ENCODE results near the gene SQSTM1.
"Not testable (repeated sequence)": the region's sequence is repeated elsewhere in the genome, so short reads cannot be mapped to it uniquely, and the experiment has no call there.

Gene SQSTM1

DNA sequence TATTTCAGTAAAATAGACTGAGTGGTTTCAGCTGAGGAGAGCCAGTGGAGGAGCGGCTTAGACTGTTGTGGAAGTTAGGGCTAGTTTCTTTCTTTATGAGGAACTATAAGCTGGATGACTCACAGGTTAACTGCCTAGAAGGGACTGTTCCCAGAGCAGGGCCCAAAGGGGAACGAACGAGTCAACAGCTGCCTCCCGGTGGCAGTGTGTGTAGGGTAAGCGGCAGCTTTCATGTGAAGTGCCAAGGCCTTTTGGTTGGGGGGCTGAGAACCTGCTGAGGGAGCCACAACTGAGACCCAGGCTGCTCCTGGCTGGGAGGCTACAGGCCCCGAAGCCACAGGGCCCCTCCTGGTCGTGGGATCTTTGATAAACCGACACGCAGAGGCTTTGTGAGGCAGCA, 7.0 kb downstream of the SQSTM1 start:
- no peak for DNase-seq

DNA sequence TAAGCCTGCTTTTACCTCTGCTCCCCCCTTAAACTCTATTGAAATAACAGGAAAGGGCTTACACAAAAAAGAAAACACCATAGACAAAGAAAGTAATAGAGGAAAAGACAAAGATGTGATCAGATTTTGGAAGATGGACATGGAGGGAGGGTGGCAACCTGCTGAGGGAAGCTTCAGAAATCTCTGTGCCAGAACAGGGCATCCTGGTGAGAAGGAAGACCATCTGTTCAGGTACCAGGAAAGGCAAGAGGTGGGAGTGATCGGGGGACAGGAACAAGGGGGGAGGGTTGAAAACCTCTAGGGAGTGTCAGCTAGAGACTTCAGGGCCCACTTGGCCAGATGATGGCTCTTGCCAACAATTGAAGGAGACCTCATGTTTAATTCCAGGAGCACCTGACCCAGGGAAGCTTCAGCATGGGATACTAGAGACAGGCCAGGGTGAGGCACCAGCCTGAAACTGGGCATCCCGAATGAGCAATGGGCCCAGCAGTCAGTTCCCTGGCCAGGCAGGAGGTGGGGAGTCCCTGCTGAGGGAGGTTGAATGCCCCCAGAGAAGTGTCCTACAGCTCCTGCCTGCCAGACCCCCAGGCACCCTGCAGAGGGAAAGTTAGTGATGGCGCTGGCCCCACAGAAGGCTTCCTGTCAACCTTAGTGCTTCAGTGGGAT, 8.2 kb downstream of the SQSTM1 start:
- DNase-seq = no peak

DNA sequence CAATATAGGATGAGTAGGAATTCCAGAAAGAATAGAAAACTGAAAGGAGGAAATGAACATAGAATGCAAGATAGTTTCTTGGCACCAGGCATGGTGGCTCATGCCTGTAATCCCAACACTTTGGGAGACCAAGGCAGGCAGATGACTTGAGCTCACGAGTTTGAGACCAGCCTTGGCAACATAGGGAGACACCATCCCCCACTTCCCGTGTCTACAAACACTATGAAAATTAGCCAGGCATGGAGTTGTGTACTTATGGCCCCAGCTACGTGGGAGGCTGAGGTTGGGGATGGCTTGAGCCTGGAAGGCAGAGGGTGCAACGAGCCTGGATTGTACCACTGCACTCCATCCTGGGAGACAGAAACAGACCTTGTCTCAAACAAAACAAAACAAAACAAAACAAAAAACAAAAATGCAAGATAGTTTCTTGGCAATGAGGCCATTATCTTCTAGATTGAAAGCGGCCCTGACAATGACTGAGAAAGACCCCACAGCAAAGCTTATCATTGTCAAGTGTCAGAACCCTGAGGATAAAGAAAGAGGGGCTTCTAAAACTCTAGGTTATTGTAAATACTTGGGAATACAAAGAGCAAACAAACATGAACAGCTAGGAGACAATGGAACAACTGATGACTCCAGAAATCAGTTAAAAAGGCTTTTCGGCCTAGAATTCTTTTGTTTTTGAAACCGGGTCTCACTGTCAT, 9.2 kb downstream of the SQSTM1 start:
- no peak for DNase-seq

DNA sequence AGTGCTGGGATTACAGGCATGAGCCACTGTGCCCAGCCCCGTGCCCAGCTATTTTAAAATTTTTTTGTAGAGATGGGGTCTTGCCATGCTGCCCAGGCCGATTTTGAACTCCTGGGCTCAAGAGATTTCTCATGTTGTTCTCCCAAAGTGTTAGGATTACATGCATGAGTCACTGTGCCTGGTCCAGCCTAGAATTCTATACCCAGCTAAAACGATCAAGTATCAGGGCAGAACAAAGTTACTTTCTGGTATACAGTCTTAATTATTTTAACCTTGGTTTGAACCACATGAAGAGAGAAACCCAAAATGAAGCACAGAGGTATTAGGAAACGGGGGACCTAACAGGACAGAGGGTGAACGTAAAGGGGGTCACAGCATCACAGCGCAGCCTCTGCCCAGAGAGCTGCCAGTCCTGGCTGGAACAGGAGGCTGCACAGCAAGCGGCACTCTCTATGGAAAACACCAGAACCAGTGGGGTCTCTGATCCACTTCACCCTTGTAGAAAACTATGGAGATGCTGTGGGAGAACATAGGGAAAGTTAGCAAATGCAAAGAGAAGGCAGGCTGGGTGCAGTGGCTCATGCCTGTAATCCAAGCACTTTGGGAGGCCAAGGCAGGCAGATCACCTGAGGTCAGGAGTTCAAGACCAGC, 10.2 kb downstream of the SQSTM1 start:
- DNase-seq = no peak

DNA sequence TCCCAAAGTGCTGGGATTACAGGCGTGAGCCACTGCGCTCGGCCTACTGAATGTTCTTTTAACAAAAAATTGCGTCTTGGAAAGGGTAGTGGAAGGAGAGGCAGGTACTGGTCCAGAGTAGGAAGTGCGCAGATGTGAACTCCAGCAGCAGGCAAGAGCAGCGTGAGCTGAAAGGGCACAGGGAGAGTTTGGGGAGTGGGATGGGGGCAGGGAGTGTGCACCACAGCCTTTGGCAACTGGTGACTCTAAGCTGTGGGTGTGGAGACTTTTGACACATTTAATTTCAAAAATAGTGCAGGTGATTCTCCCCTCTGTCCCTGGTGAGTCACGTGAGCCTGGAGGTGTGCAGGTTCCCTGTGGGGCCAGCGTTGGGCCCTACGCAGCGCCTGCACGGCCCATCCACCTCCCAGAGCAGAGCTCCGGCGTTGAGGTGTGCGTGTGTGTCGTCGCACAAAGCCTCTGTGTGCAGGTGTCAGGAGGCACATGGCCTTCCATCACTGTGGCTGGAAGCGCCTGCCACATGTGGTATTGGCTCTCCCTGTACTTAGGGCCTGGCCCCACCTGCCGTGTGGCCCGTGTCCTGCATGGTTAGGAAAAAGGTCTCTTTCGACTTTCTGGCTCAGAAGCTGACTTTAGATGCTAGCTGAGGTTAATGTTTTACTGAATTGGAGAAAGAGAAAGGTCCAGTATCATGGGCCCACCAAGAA, 11.5 kb downstream of the SQSTM1 start:
- DNase-seq = no peak

DNA sequence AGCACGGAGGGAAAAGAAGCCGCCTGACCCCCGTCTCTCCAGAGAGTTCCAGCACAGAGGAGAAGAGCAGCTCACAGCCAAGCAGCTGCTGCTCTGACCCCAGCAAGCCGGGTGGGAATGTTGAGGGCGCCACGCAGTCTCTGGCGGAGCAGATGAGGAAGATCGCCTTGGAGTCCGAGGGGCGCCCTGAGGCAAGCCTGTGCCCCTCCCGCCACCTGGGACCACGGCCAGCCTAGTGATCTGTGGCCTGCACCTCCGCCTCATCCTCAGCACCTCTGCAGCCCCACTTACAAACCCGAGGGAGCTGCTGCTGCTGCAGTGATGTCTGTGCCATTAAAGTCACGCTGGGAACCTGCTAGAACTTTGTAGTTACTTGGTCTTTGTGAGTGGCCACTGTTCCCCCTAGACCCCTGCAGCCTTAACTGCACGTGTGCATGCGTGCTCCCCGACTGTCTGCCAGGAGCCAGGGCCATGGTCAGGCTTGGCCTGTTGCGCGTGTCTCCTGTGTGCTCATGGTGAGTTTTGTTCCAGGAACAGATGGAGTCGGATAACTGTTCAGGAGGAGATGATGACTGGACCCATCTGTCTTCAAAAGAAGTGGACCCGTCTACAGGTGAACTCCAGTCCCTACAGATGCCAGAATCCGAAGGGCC, 12.5 kb downstream of the SQSTM1 start:
- DNase-seq = no peak

DNA sequence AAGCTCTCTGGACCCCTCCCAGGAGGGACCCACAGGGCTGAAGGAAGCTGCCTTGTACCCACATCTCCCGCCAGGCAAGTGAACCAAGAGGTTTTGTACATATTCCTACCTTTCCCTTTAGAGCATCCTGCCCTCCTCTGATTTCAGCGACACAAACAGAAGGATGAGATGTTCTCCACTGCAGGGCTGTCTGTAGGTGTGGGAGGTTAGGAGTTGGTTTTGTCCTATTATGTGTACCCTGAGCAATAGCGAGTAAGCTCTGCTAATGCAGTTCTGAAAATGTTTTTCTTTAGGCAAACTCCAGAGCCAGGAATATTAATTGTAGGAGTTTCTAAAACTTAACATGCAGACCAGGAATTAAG, 13.0 kb downstream of the SQSTM1 start:
- no peak for DNase-seq

DNA sequence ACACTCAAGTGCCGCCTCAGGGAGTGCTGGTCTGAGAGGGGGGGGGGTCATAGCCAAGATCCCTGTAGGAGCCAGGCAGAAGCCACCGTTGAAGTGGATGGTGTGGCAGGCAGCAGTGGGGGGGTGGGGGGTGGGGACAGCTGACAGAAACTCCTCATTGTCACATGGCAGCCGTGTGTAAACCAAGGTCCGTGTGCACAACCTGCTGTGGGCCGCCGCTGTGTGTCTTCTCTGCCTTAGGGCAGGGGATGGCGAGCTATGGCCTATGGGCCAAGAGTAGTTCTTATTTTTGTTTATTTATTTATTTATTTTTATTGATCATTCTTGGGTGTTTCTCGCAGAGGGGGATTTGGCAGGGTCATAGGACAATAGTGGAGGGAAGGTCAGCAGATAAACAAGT, 13.4 kb downstream of the SQSTM1 start:
- no peak for DNase-seq

DNA sequence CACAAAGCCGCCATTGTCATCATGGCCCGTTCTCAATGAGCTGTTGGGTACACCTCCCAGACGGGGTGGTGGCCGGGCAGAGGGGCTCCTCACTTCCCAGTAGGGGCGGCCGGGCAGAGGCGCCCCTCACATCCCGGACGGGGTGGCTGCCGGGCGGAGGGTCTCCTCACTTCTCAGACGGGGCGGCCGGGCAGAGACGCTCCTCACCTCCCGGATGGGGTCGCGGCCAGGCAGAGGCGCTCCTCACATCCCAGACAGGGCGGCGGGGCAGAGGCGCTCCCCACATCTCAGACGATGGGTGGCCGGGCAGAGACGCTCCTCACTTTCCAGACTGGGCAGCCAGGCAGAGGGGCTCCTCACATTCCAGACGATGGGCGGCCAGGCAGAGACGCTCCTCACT, 14.2 kb downstream of the SQSTM1 start:
- DNase-seq = not testable (repeated sequence)

DNA sequence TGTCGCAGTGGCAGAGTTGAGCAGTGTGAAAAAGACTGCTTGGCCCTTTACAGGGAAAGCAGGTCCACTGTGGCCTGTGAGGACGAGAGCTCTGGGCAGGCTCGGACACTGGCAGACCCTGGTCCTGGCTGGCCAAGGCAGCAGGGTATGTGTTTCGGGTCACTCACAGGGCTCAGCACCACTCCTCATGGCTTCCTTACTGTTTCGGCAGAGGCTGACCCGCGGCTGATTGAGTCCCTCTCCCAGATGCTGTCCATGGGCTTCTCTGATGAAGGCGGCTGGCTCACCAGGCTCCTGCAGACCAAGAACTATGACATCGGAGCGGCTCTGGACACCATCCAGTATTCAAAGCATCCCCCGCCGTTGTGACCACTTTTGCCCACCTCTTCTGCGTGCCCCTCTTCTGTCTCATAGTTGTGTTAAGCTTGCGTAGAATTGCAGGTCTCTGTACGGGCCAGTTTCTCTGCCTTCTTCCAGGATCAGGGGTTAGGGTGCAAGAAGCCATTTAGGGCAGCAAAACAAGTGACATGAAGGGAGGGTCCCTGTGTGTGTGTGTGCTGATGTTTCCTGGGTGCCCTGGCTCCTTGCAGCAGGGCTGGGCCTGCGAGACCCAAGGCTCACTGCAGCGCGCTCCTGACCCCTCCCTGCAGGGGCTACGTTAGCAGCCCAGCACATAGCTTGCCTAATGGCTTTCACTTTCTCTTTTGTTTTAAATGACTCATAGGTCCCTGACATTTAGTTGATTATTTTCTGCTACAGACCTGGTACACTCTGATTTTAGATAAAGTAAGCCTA, 15.7 kb downstream of the SQSTM1 start:
- DNase-seq = no peak

DNA sequence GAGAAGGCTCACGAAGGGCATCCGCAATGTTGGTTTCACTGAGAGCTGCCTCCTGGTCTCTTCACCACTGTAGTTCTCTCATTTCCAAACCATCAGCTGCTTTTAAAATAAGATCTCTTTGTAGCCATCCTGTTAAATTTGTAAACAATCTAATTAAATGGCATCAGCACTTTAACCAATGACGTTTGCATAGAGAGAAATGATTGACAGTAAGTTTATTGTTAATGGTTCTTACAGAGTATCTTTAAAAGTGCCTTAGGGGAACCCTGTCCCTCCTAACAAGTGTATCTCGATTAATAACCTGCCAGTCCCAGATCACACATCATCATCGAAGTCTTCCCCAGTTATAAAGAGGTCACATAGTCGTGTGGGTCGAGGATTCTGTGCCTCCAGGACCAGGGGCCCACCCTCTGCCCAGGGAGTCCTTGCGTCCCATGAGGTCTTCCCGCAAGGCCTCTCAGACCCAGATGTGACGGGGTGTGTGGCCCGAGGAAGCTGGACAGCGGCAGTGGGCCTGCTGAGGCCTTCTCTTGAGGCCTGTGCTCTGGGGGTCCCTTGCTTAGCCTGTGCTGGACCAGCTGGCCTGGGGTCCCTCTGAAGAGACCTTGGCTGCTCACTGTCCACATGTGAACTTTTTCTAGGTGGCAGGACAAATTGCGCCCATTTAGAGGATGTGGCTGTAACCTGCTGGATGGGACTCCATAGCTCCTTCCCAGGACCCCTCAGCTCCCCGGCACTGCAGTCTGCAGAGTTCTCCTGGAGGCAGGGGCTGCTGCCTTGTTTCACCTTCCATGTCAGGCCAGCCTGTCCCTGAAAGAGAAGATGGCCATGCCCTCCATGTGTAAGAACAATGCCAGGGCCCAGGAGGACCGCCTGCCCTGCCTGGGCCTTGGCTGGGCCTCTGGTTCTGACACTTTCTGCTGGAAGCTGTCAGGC, 16.6 kb downstream of the SQSTM1 start:
- DNase-seq = no peak

DNA sequence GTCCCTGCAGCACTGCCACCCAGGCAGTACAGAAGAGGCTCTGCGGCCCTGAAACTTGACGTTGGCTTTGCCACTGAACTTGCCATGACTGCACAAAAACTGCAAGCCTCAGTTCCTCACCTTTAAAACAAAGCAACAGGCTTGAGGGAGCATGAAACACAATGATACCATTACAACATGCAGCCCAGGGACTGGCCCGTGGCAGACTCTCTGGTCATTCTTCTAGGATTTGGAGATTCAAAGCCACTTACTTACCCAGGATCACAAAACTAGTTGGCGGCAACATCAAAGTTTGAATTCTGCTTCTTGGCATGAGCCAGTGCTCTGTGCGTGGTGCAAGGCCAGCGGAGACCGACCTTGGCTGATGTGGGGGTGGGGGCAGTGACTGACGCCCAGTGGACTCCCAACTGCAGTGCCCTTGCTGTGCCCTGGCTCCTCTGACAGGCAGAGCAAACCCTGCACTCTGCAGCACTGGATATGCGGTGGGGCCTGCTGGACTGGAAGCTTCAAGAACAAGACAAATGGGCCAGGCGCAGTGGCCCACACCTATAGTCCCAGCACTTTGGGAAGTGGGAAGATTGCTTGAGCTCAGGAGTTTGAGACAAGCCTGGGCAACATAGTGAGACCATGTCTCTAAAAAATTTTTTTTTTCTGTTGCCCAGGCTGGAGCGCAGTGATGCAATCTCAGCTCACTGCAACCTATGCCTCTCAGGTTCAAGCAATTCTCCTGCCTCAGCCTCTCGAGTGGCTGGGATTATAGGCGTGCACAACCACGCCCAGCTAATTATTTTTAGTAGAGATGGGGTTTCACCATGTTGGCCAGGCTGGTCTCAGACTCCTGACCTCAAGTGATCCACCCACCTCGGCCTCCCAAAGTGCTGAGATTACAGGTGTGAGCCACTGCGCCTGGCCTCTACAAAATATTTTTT, 18.9 kb downstream of the SQSTM1 start:
- DNase-seq = no peak

DNA sequence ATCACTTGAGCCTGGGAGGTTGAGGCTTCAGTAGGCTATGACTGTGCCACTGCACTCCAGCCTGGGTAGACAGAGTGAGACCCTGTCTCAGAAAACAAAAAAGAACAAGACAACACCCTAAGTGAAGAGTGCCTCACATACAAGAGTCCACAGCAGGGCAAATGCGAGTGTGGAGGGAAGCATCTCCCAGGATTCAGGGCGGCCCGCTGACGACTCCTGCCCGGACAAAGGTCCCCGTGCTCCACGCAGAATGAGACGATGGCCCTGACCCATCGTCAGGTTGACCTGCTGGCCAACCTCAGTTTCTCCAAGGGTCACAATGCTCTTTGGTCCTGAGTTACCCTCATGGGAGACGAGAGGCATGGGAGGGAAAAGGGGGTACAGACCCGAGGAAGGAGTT, 19.6 kb downstream of the SQSTM1 start:
- no peak for DNase-seq

DNA sequence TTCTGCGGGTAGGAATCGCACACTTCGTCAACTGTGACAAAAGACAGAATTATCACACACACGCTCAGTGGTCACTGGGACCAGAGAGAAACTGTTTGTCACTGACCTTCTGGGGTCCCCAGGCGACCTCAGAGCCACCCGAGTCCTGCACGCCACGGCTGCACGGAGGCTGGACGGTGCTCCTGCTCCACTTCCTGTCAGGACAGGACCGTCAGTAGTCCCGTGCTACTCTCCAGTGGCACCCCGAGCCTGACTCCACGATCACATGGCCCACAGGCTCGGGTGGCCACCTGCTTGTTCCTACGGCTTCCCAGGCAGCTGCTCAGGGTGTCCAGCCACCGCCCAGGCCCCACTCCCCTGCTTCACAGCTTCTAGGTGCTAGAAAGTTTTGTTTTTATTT, 20.1 kb downstream of the SQSTM1 start:
- no peak for DNase-seq

DNA sequence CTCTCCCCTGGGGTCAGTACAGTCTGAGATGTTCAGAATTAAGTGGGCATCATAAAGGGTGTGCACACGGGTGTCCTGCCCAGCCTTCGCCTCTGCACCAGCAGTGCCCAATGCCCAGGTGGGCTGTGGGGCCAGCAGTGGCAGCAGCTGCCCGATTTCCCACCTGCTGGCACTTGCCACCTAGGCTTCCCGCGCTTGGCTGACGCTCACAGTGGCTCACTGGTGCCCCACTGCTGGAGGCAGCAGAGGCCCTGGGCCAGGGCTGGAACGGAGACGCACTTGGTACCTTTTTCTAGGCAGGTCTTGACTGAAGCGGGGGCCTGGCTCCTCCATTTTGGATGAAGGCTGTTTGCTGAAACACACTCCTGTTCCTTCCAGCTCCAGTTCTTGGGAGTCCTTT, 20.9 kb downstream of the SQSTM1 start:
- no peak for DNase-seq

DNA sequence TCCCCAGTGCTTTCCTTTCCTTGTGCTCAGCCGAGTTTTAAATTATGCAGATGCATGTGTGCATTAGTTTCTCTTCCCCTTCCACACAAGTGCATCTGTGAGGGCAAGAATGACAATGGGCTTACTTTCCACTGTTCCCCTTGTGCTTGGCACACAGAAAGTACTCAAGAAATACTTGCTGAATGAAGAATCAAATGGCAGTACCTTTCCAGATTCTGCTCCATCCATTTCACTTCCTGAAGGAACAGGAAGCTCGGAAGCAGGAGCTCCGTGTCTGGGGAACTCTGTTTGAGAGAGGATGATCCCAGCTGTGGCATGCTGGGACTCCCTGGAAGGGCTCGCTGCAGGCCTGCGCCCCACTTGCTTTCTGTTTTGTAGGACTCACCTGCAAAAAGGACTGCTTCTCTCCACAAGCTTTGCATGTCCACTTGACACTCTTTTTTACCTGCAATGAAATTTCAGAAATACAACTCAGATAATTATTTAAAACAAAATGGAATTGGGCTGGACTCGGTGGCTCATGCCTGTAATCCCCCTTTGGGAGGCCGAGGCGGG, 32.4 kb downstream of the SQSTM1 start:
- no peak for DNase-seq

DNA sequence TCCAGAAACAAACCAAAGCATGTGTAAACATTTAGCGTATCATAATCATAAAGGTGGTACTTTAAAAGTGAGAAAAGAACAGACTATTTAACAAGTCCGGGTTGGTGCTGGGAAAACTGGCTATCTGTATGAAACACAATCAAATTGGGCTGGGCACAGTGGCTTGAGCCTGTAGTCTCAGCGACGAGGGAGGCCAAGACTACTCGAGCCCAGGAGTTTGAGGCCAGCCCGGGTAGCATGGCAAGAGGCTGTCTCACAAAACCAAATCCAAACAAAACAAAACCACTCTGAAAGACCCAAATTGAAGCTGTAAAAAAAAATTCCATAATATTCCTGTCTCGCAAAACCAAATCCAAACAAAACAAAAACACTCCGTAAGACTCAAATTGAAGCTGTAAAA, 33.7 kb downstream of the SQSTM1 start:
- DNase-seq = no peak

DNA sequence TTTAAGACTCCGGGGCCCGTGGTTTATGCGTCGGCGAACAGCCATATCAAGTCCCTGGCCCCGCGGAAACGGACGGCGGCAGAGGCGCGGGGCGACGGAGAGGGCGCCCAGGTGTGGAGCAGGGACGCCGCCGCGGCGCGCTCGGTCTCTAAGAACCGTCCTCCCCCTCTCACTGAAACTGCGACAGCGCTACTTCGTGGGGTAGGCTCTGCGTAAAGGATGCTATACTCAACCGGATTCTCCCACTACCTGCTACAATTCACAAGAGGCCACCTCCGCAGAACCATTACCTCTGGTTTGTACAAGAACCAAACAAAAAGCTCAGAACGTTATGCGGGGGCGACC, 37.5 kb downstream of the SQSTM1 start:
- peak; percentile 60 for DNase-seq

DNA sequence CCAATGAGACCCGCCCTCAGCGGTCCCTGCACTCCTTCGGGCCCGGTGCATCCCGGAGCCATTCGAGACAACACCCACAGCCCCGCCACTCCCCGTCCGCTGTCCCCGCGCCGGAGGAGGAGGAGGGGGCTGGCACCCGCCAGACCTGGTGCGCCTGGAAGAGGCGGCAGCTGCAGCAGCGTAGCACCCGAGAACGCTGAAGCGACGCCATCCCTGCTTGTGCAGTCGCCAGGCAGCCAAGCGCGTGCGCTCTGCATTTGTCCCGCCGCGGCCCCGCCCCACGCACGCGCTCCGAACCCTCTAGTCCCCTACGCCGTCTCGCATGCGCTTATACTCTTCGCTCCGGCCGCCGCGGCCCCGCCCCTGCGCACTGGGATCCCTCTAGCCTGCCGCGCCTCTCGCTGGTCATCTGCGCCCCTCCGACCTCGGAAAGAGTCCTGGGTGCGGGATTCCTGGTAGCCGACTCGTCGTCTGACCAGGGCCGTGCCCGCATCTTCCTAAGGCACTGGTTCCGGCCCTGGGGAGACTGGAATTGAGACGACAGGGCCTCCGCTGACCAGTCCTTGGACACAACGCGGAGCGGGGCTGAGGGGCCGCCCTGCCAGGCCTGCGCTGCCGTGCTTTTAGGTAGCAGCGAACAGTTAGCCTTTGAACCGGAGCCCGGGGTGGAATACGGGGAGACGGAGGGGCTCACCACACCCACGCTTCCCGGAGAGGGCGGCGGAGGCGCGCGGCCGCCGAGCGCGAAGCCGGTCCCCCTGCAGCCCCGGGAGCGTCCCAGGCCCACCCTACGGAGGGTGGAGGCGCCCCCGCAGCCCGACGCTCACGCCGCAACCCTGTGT, 38.1 kb downstream of the SQSTM1 start, which contains the start of gene MRNIP:
TSS of gene MRNIP (minus strand) at position 232 of the 842 bp plus-strand sequence. CDS start at position 211, 21 bp downstream.
- peak; percentile 76 for DNase-seq

All from NCI-H2029 treated with DMSO at 0.1 percent for 48 hours (cell line).